B cell (primary cell): ENCODE results near the gene DTX4. TPM values are rescaled to one million over a fixed set of nuclear protein-coding genes. Genes with fewer than 3 reads are reported as not detected.

Experiments
- ATAC-seq: fragments of 200-7000 bp; cut with Tn5 transposase; one replicate; pipeline ENCODE4 v1.10.0; 2021; ENCODE audit warnings: low read depth, mild to moderate bottlenecking, moderate number of reproducible peaks, moderate library complexity
- CTCF ChIA-PET: fragments of 350-600 bp; sonication (Branson Sonifier 250); formaldehyde crosslinking; loops from one replicate; lab custom pipeline; 2021; ENCODE audit warnings: antibody characterized with exemption, inconsistent platforms; lab: Charles Lee
- POLR2A ChIA-PET: fragments of 350-600 bp; sonication (Branson Sonifier 250); formaldehyde crosslinking; loops from one replicate; lab custom pipeline; 2021; ENCODE audit warnings: antibody characterized with exemption; lab: Charles Lee
- DNase-seq: peaks from one replicate; pipeline ENCODE4 v3.0.0; 2013
- H2AFZ ChIP-seq: 2 replicates; pipeline ENCODE4 v1.6.1; 2012; ENCODE audit warnings: mild to moderate bottlenecking, low read depth, low read length; ENCODE audit not compliant: insufficient read depth, poor library complexity, severe bottlenecking
- H3K27ac ChIP-seq, 2 donors: 1 replicate in 1 of 2; 2 replicates in 1 of 2; pipeline ENCODE4 v1.5.1; 2012 to 2013; ENCODE audit warnings: low read length in 2 of 2, mild to moderate bottlenecking in 2 of 2, moderate library complexity in 1 of 2
- H3K27me3 ChIP-seq, 4 experiments: fragments of 200-600 bp in 1 of 4; sonication (generic) in 1 of 4; replicated peaks in 1 of 4; 1 replicate in 2 of 4; 2 replicates in 2 of 4; pipeline versions ENCODE4 v1.6.1 to v1.7.0; 2013 to 2016; ENCODE audit warnings: low read length in 3 of 4, mild to moderate bottlenecking in 2 of 4, mixed read lengths in 1 of 4, moderate library complexity in 1 of 4; ENCODE audit not compliant: insufficient read depth in 4 of 4, control insufficient read depth in 3 of 4; ENCODE audit errors: control extremely low read depth in 1 of 4
- H3K36me3 ChIP-seq, 2 experiments: replicated peaks in 1 of 2; 1 replicate in 1 of 2; 2 replicates in 1 of 2; pipeline versions ENCODE4 v1.6.1 to v1.7.1; 2013; ENCODE audit warnings: low read length in 1 of 2; ENCODE audit not compliant: insufficient read depth in 2 of 2, control insufficient read depth in 1 of 2; ENCODE audit errors: control extremely low read depth in 1 of 2, extremely low read depth in 1 of 2
- H3K4me1 ChIP-seq, 2 donors: fragments of 200-600 bp in 1 of 2; sonication (generic) in 1 of 2; 1 replicate in 1 of 2; 2 replicates in 1 of 2; pipeline versions ENCODE4 v1.5.1 to v1.6.1; 2013 to 2017; ENCODE audit warnings: low read length in 2 of 2; ENCODE audit not compliant: control insufficient read depth in 2 of 2, insufficient read depth in 2 of 2
- H3K4me2 ChIP-seq: replicated peaks from 2 replicates; pipeline ENCODE3; 2012; ENCODE audit warnings: mild to moderate bottlenecking, low read depth, low read length; ENCODE audit not compliant: poor library complexity, severe bottlenecking
- H3K4me3 ChIP-seq, 5 experiments: fragments of 200-600 bp in 1 of 5; sonication (generic) in 1 of 5; 1 replicate in 3 of 5; 2 replicates in 2 of 5; pipeline versions ENCODE4 v1.5.1 to v1.7.0; 2011 to 2016; ENCODE audit warnings: low read length in 4 of 5, mild to moderate bottlenecking in 4 of 5, low read depth in 2 of 5, control low read depth in 1 of 5, moderate library complexity in 1 of 5; ENCODE audit not compliant: insufficient read depth in 1 of 5; ENCODE audit errors: control extremely low read depth in 1 of 5, extremely low read depth in 1 of 5
- H3K79me2 ChIP-seq: fragments of 200-600 bp; sonication (generic); one replicate; pipeline ENCODE4 v1.6.0; 2016; ENCODE audit warnings: low read length; ENCODE audit not compliant: control insufficient read depth, insufficient read depth
- H3K9ac ChIP-seq: fragments of 200-600 bp; sonication (generic); 2 replicates; pipeline ENCODE4 v1.6.1; 2017; ENCODE audit warnings: mild to moderate bottlenecking, low read length, moderate library complexity
- H3K9me3 ChIP-seq, 3 donors: one replicate each; pipeline versions ENCODE4 v1.6.1 to v1.7.1; 2013; ENCODE audit warnings: low read length in 2 of 3; ENCODE audit not compliant: control insufficient read depth in 2 of 3, insufficient read depth in 1 of 3; ENCODE audit errors: control extremely low read depth in 1 of 3
- H4K20me1 ChIP-seq: 2 replicates; pipeline ENCODE4 v1.6.0; 2012; ENCODE audit warnings: mild to moderate bottlenecking, low read length; ENCODE audit not compliant: insufficient read depth, control insufficient read depth, poor library complexity, severe bottlenecking
- H3K27ac Mint-ChIP-seq: one replicate; pipeline ENCODE4 v1.8.0; 2021; ENCODE audit warnings: mixed read lengths
- H3K27me3 Mint-ChIP-seq: one replicate; pipeline ENCODE4 v1.8.0; 2021; ENCODE audit warnings: mixed read lengths
- H3K4me1 Mint-ChIP-seq: one replicate; pipeline ENCODE4 v1.8.0; 2021; ENCODE audit warnings: mixed read lengths
- H3K4me3 Mint-ChIP-seq: one replicate; pipeline ENCODE4 v1.8.0; 2021; ENCODE audit warnings: mixed read lengths
- H3K9me3 Mint-ChIP-seq: one replicate; pipeline ENCODE4 v1.8.0; 2022; ENCODE audit warnings: mixed read lengths; ENCODE audit not compliant: insufficient read depth
- CTCF ChIP-seq: fragments of 200-600 bp; IDR thresholded peaks from one replicate; pipeline ENCODE4 v1.8.0; 2022; ENCODE audit warnings: antibody characterized with exemption, mild to moderate bottlenecking
- EZH2 ChIP-seq: IDR thresholded peaks from 2 replicates; pipeline ENCODE4 v1.6.1; 2012; ENCODE audit warnings: borderline replicate concordance, low read depth, mild to moderate bottlenecking, moderate library complexity, low read length; ENCODE audit not compliant: insufficient read depth, poor library complexity, severe bottlenecking
- WGBS: methylation state at CpG from one replicate; pipeline ENCODE4 v1.1.5; 2013; ENCODE audit warnings: missing lambda C conversion rate; ENCODE audit not compliant: insufficient coverage; 5-methylcytosine and 5-hydroxymethylcytosine counted together
- intact Hi-C: fragments of 100-400 bp; cut with micrococcal nuclease; formaldehyde crosslinking; loops from one replicate; pipeline ENCODE4 v1.10.0; 2022
- polyA plus RNA-seq: library from polyadenylated mRNA; depleted of rRNA; stranded (reverse); fragments of >200 nt; gene quantifications from 2 replicates; pipeline ENCODE4 v1.2.3, GENCODE V29; 2012
- total RNA-seq, 2 donors: library from RNA; stranded (reverse); fragments of 120-200 nt in 1 of 2; gene quantifications; 1 replicate in 1 of 2; 2 replicates in 1 of 2; pipeline versions ENCODE4 v1.2.3 to v1.2.4, GENCODE V29; 2013 to 2022

DTX4 gene
- total and polyA plus RNA-seq, 2 donors (not counting 1 experiment from before 2014, with no cell fraction given) = 11.7 to 43.3 TPM

GRCh38 chr11:59247531-59248227 lies 75.7 kb downstream of the DTX4 start:
- DNase-seq = no peak
- Histone ChIP-seq H4K20me1 (no peaks in the 10 kb centered on the region), H2AFZ (no peak overlapping the region), H3K36me3 (no peaks in the 10 kb centered on the region), H3K79me2 (no peaks in the 10 kb centered on the region), H3K27me3 (no peaks in the 10 kb centered on the region), H3K4me2 (no peak overlapping the region), H3K4me1 (peaks cover 0 to 4% of the 10 kb centered on the region in 2 donors), H3K4me3 (no peak overlapping the region), H3K27ac (no peak overlapping the region), H3K9ac (no peak overlapping the region), H3K9me3 (peaks cover 0 to 1% (median 0%) of the 10 kb centered on the region in 3 donors)
- ATAC-seq = no peak
- peaks cover 11% of the 10 kb centered on the region for H3K4me1 Mint-ChIP-seq
- TF ChIP-seq EZH2 (no peak), CTCF (no peak)
- no peaks in the 10 kb centered on the region for H3K27me3 Mint-ChIP-seq
- POLR2A ChIA-PET = no interaction called here
- CTCF ChIA-PET = interaction anchor here (0.7 to 1.0 kb wide), 2 partner anchors 28 to 238 kb away, joined by 3 read pairs; no protein-coding TSS in a partner anchor
- no peak overlapping the region for H3K4me3 Mint-ChIP-seq
- no peaks in the 10 kb centered on the region for H3K9me3 Mint-ChIP-seq
- intact Hi-C loops = no loop called here
- H3K27ac Mint-ChIP-seq = no peak overlapping the region
- 60% methylated on average over 1 of the region's 2 CpGs for WGBS

GRCh38 chr11:59249535-59249934 lies 77.6 kb downstream of the DTX4 start:
- Mint-ChIP-seq H3K27me3 (no peaks in the 10 kb centered on the region), H3K9me3 (no peaks in the 10 kb centered on the region), H3K4me3 (no peak overlapping the region), H3K27ac (no peak overlapping the region), H3K4me1 (peaks cover 19% of the 10 kb centered on the region)
- Histone ChIP-seq H4K20me1 (no peaks in the 10 kb centered on the region), H3K27ac (no peak overlapping the region), H3K4me3 (no peak overlapping the region), H3K36me3 (no peaks in the 10 kb centered on the region), H3K27me3 (no peaks in the 10 kb centered on the region), H3K9ac (no peak overlapping the region), H3K9me3 (peaks cover 0 to 1% (median 0%) of the 10 kb centered on the region in 3 donors), H3K4me1 (peaks cover 8 to 12% of the 10 kb centered on the region in 2 donors), H3K4me2 (no peak overlapping the region), H2AFZ (no peak overlapping the region), H3K79me2 (no peaks in the 10 kb centered on the region)
- DNase-seq = no peak
- intact Hi-C loops = no loop called here
- ChIA-PET CTCF (interaction anchor here (1.3 kb wide), 1 partner anchor 13 kb away, joined by 4 read pairs; no protein-coding TSS in a partner anchor), POLR2A (no interaction called here)
- no peak for ATAC-seq
- TF ChIP-seq CTCF (no peak), EZH2 (no peak)
- 100% methylated on average over 7 of the region's 7 CpGs for WGBS
